Measurements from ENCODE around the gene ACBD7. TPM values are rescaled to one million over a fixed set of nuclear protein-coding genes. Genes with fewer than 3 reads are reported as not detected.
A peak's percentile ranks its signal among the peaks of the same experiment; 100 is the strongest.

Gene ACBD7
- total RNA-seq, 2 donors from 2014 or later, result 3.7 to 8.5 TPM

GRCh38 chr10:15091418-15091817, 2.8 kb upstream of the ACBD7 start:
- 86 to 93% methylated on average over 5 of the region's 5 CpGs for WGBS, 2 experiments (ENCODE audit: insufficient coverage in 1 of 2, insufficient read length in 1 of 2)
- H3K9ac ChIP-seq (ENCODE audit: extremely low read depth, low read length, poor library complexity, severe bottlenecking), result no peak overlapping the region
- Mint-ChIP-seq H3K9me3 (no peaks in the 10 kb centered on the region), H3K36me3 (ENCODE audit: low read depth) (no peaks in the 10 kb centered on the region), H3K4me1 (no peaks in the 10 kb centered on the region), H3K27me3 (ENCODE audit: insufficient read depth) (peaks cover 10% of the 10 kb centered on the region), H3K27ac (no peak overlapping the region), H3K4me3 (no peak overlapping the region)
- H3K36me3 ChIP-seq (ENCODE audit: control insufficient read depth, insufficient read depth, low read length), result no peaks in the 10 kb centered on the region
- no peaks in the 10 kb centered on the region for H3K9me3 ChIP-seq (ENCODE audit: control insufficient read depth, low read length)
- H3K4me1 ChIP-seq (ENCODE audit: control insufficient read depth, insufficient read depth, low read length), result peaks cover 1% of the 10 kb centered on the region
- no peak for DNase-seq
- H3K4me3 ChIP-seq (ENCODE audit: low read length), result no peak overlapping the region
- no peak for TF ChIP-seq CTCF (conservative IDR thresholded peaks at IDR 0.05)
- H3K27me3 ChIP-seq (ENCODE audit: control insufficient read depth, insufficient read depth, low read length, poor library complexity, severe bottlenecking), result no peaks in the 10 kb centered on the region
- no peak overlapping the region for H3K27ac ChIP-seq (ENCODE audit: low read depth, low read length)

GRCh38 chr10:15084502-15084922, 4.1 kb downstream of the ACBD7 start:
- Mint-ChIP-seq H3K9me3 (no peaks in the 10 kb centered on the region), H3K27ac (no peak overlapping the region), H3K36me3 (ENCODE audit: low read depth) (no peaks in the 10 kb centered on the region), H3K27me3 (ENCODE audit: insufficient read depth) (no peaks in the 10 kb centered on the region), H3K4me3 (no peak overlapping the region), H3K4me1 (no peaks in the 10 kb centered on the region)
- Histone ChIP-seq H3K4me3 (ENCODE audit: low read length) (no peak overlapping the region), H3K27me3 (ENCODE audit: control insufficient read depth, insufficient read depth, low read length, poor library complexity, severe bottlenecking) (no peaks in the 10 kb centered on the region), H3K27ac (ENCODE audit: low read depth, low read length) (no peak overlapping the region), H3K4me1 (ENCODE audit: control insufficient read depth, insufficient read depth, low read length) (no peaks in the 10 kb centered on the region), H3K9ac (ENCODE audit: extremely low read depth, low read length, poor library complexity, severe bottlenecking) (no peak overlapping the region), H3K36me3 (ENCODE audit: control insufficient read depth, insufficient read depth, low read length) (no peaks in the 10 kb centered on the region), H3K9me3 (ENCODE audit: control insufficient read depth, low read length) (no peaks in the 10 kb centered on the region)
- peak; percentile 59 for DNase-seq
- WGBS, 2 experiments (ENCODE audit: insufficient coverage in 1 of 2, insufficient read length in 1 of 2), result 66 to 74% methylated on average over 6 to 7 of the region's 7 CpGs
- TF ChIP-seq CTCF (conservative IDR thresholded peaks at IDR 0.05), result no peak

- Histone ChIP-seq H3K9ac (ENCODE audit: extremely low read depth, low read length, poor library complexity, severe bottlenecking) (no peak overlapping the region), H3K9me3 (ENCODE audit: control insufficient read depth, low read length) (no peaks in the 10 kb centered on the region), H3K27ac (ENCODE audit: low read depth, low read length) (no peak overlapping the region), H3K27me3 (ENCODE audit: control insufficient read depth, insufficient read depth, low read length, poor library complexity, severe bottlenecking) (no peaks in the 10 kb centered on the region), H3K4me1 (ENCODE audit: control insufficient read depth, insufficient read depth, low read length) (no peaks in the 10 kb centered on the region), H3K36me3 (ENCODE audit: control insufficient read depth, insufficient read depth, low read length) (no peaks in the 10 kb centered on the region), H3K4me3 (ENCODE audit: low read length) (no peak overlapping the region)
- H3K4me3 Mint-ChIP-seq, result no peak overlapping the region
- no peak for DNase-seq
- no peaks in the 10 kb centered on the region for H3K27me3 Mint-ChIP-seq (ENCODE audit: insufficient read depth)
- WGBS, 2 experiments (ENCODE audit: insufficient coverage in 1 of 2, insufficient read length in 1 of 2), result 91 to 92% methylated on average over 14 to 18 of the region's 18 CpGs
- no peak for TF ChIP-seq CTCF (conservative IDR thresholded peaks at IDR 0.05)
- H3K36me3 Mint-ChIP-seq (ENCODE audit: low read depth), result no peaks in the 10 kb centered on the region
- H3K4me1 Mint-ChIP-seq, result no peaks in the 10 kb centered on the region
- no peaks in the 10 kb centered on the region for H3K9me3 Mint-ChIP-seq
- H3K27ac Mint-ChIP-seq, result no peak overlapping the region
Measured at GRCh38 chr10:15083674-15084501, 4.7 kb downstream of the ACBD7 start.

Data from endodermal cell (in vitro differentiated cells).